SK-N-SH treated with all-trans-retinoic acid at 6 μM for 48 hours (cell line): ENCODE results near the gene P2RY6.

Experiments used
- ATAC-seq: fragments of 200-7000 bp; cut with Tn5 transposase; 3 replicates; pipeline ENCODE4 v1.9.1; 2020; ENCODE audit warnings: mild to moderate bottlenecking, moderate library complexity
- ARNTL ChIP-seq: fragments of 450-650 bp; formaldehyde crosslinking; IDR thresholded peaks from 2 replicates; pipeline ENCODE4 v1.5.0; 2020; ENCODE audit warnings: low read depth, mild to moderate bottlenecking, moderate library complexity, borderline replicate concordance
- CREB5 ChIP-seq: fragments of 250-450 bp; sonication (Bioruptor Pico); IDR thresholded peaks from 2 replicates; pipeline ENCODE4 v1.5.1; 2020; ENCODE audit warnings: low read depth, mild to moderate bottlenecking, moderate library complexity
- CSDC2 ChIP-seq: fragments of 250-450 bp; sonication (Bioruptor Pico); IDR thresholded peaks from 2 replicates; pipeline ENCODE4 v1.5.0; 2020; ENCODE audit warnings: mild to moderate bottlenecking, moderate library complexity
- CSRNP3 ChIP-seq: fragments of 250-450 bp; sonication (Bioruptor Pico); IDR thresholded peaks from 2 replicates; pipeline ENCODE4 v1.5.1; 2021; ENCODE audit warnings: mild to moderate bottlenecking, moderate library complexity
- ESRRG ChIP-seq: fragments of 250-450 bp; sonication (Bioruptor Pico); IDR thresholded peaks from 2 replicates; pipeline ENCODE4 v1.6.1; 2021; ENCODE audit warnings: mild to moderate bottlenecking
- GLIS3 ChIP-seq: fragments of 250-450 bp; sonication (Bioruptor Pico); IDR thresholded peaks from 2 replicates; pipeline ENCODE4 v1.5.0; 2020; ENCODE audit warnings: mild to moderate bottlenecking, moderate library complexity
- ISL1 ChIP-seq: fragments of 250-450 bp; sonication (Bioruptor Pico); IDR thresholded peaks from 2 replicates; pipeline ENCODE4 v2.1.2; 2022; ENCODE audit warnings: mild to moderate bottlenecking, moderate library complexity
- OSR1 ChIP-seq: fragments of 250-450 bp; sonication (Bioruptor Pico); IDR thresholded peaks from 2 replicates; pipeline ENCODE4 v1.8.0; 2022; ENCODE audit warnings: moderate library complexity, mild to moderate bottlenecking, inconsistent platforms
- POU6F1 ChIP-seq: fragments of 250-450 bp; sonication (Bioruptor Pico); IDR thresholded peaks from 2 replicates; pipeline ENCODE4 v1.8.0; 2021; ENCODE audit warnings: low read depth, mild to moderate bottlenecking, moderate library complexity, borderline replicate concordance
- PPARA ChIP-seq: fragments of 250-450 bp; sonication (Bioruptor Pico); IDR thresholded peaks from 2 replicates; pipeline ENCODE4 v1.5.0; 2020; ENCODE audit warnings: mild to moderate bottlenecking, borderline replicate concordance
- RARB ChIP-seq: fragments of 250-450 bp; sonication (Bioruptor Pico); IDR thresholded peaks from 2 replicates; pipeline ENCODE4 v1.8.0; 2021; ENCODE audit warnings: mild to moderate bottlenecking, moderate library complexity
- SNAI2 ChIP-seq: fragments of 250-450 bp; sonication (Bioruptor Pico); IDR thresholded peaks from 2 replicates; pipeline ENCODE4 v1.5.0; 2020; ENCODE audit warnings: mild to moderate bottlenecking, moderate library complexity
- TCF4 ChIP-seq: fragments of 250-450 bp; sonication (Bioruptor Pico); IDR thresholded peaks from 2 replicates; pipeline ENCODE4 v1.8.0; 2021; ENCODE audit warnings: mild to moderate bottlenecking, moderate library complexity, borderline replicate concordance
- TOX ChIP-seq: fragments of 250-450 bp; sonication (Bioruptor Pico); IDR thresholded peaks from 2 replicates; pipeline ENCODE4 v1.8.0; 2021; ENCODE audit warnings: mild to moderate bottlenecking, moderate library complexity, borderline replicate concordance
- TSHZ2 ChIP-seq: fragments of 250-450 bp; sonication (Bioruptor Pico); IDR thresholded peaks from 2 replicates; pipeline ENCODE4 v1.5.0; 2020; ENCODE audit warnings: mild to moderate bottlenecking, moderate library complexity
- ZC3H10 ChIP-seq: fragments of 250-450 bp; sonication (Bioruptor Pico); IDR thresholded peaks from 2 replicates; pipeline ENCODE4 v1.5.1; 2021; ENCODE audit warnings: mild to moderate bottlenecking, moderate library complexity
- ZFP3 ChIP-seq: fragments of 250-450 bp; sonication (Bioruptor Pico); IDR thresholded peaks from 2 replicates; pipeline ENCODE4 v1.5.0; 2020; ENCODE audit warnings: mild to moderate bottlenecking, moderate library complexity
- ZFP30 ChIP-seq: fragments of 450-650 bp; formaldehyde crosslinking; IDR thresholded peaks from 2 replicates; pipeline ENCODE4 v1.5.0; 2022; ENCODE audit warnings: mild to moderate bottlenecking, moderate library complexity
- ZNF565 ChIP-seq: fragments of 450-650 bp; formaldehyde crosslinking; conservative IDR thresholded peaks from 2 replicates; pipeline ENCODE4 v1.5.0; 2020; ENCODE audit warnings: low read depth, mild to moderate bottlenecking, moderate library complexity
- ZNF8 ChIP-seq: fragments of 450-650 bp; formaldehyde crosslinking; IDR thresholded peaks from 2 replicates; pipeline ENCODE4 v1.5.0; 2020; ENCODE audit warnings: mild to moderate bottlenecking, moderate library complexity
- TF ChIP-seq, protein P1 (sequence below): fragments of 250-450 bp; sonication (Bioruptor Pico); IDR thresholded peaks from 2 replicates; pipeline ENCODE4 v1.8.0; 2020; ENCODE audit warnings: mild to moderate bottlenecking, moderate library complexity, borderline replicate concordance

Gene P2RY6

GRCh38 chr11:73338279-73338678 is 66.1 kb downstream of the P2RY6 start:
- TF ChIP-seq ZNF8 (CRISPR knock-in tag) (no peak), CSRNP3 (CRISPR knock-in tag) (no peak), RARB (CRISPR knock-in tag) (no peak), ARNTL (CRISPR knock-in tag) (no peak), GLIS3 (CRISPR knock-in tag) (no peak), TSHZ2 (no peak), OSR1 (no peak)
- TF ChIP-seq, protein P1, sequence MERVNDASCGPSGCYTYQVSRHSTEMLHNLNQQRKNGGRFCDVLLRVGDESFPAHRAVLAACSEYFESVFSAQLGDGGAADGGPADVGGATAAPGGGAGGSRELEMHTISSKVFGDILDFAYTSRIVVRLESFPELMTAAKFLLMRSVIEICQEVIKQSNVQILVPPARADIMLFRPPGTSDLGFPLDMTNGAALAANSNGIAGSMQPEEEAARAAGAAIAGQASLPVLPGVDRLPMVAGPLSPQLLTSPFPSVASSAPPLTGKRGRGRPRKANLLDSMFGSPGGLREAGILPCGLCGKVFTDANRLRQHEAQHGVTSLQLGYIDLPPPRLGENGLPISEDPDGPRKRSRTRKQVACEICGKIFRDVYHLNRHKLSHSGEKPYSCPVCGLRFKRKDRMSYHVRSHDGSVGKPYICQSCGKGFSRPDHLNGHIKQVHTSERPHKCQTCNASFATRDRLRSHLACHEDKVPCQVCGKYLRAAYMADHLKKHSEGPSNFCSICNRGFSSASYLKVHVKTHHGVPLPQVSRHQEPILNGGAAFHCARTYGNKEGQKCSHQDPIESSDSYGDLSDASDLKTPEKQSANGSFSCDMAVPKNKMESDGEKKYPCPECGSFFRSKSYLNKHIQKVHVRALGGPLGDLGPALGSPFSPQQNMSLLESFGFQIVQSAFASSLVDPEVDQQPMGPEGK (CRISPR knock-in tag): no peak
- no peak for ATAC-seq

DNA sequence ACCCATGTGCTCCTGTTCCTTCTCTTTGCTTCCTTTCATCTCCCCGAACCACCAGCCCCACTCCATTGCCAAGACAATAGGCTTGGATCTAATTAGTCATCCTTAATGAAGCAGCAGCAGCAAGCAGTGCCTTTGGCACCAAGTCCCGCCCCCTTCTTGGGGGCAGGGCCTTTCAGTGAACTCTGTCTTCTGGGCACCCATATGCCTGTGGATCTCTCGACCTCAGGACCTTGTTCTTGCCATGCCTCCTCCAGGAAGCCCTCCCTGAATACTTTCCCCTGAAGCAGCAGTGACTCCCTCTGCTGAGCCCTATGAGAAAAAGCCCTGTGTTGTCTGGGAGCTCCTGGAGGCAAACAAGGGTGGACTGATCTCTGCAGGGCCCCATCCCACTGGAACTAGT is 68.0 kb downstream of the P2RY6 start:
- TF ChIP-seq RARB (CRISPR knock-in tag): no peak
- no peak for TF ChIP-seq ZNF8 (CRISPR knock-in tag)
- TF ChIP-seq ZFP30 (CRISPR knock-in tag): no peak
- no peak for TF ChIP-seq CREB5
- no peak for TF ChIP-seq GLIS3 (CRISPR knock-in tag)
- no peak for TF ChIP-seq ZFP3 (CRISPR knock-in tag)
- no peak for TF ChIP-seq TOX (CRISPR knock-in tag)
- TF ChIP-seq, all 23 proteins: peak for 0
- ATAC-seq: no peak

- no peak for ATAC-seq
- TF ChIP-seq ISL1 (CRISPR knock-in tag) (no peak), SNAI2 (CRISPR knock-in tag) (no peak), TCF4 (CRISPR knock-in tag) (no peak), ZC3H10 (CRISPR knock-in tag) (no peak), POU6F1 (CRISPR knock-in tag) (no peak), ARNTL (CRISPR knock-in tag) (no peak), PPARA (CRISPR knock-in tag) (no peak), CREB5 (no peak), CSDC2 (CRISPR knock-in tag) (no peak), OSR1 (no peak), GLIS3 (CRISPR knock-in tag) (no peak), ZNF565 (CRISPR knock-in tag) (no peak), ZNF8 (CRISPR knock-in tag) (no peak), ESRRG (no peak), CSRNP3 (CRISPR knock-in tag) (no peak)
- TF ChIP-seq, protein P1 (CRISPR knock-in tag): no peak
Observed at GRCh38 chr11:73342633-73343032, 70.5 kb downstream of the P2RY6 start.
